ENCODE measurements around the gene BNIP1.

The BNIP1 gene

DNA sequence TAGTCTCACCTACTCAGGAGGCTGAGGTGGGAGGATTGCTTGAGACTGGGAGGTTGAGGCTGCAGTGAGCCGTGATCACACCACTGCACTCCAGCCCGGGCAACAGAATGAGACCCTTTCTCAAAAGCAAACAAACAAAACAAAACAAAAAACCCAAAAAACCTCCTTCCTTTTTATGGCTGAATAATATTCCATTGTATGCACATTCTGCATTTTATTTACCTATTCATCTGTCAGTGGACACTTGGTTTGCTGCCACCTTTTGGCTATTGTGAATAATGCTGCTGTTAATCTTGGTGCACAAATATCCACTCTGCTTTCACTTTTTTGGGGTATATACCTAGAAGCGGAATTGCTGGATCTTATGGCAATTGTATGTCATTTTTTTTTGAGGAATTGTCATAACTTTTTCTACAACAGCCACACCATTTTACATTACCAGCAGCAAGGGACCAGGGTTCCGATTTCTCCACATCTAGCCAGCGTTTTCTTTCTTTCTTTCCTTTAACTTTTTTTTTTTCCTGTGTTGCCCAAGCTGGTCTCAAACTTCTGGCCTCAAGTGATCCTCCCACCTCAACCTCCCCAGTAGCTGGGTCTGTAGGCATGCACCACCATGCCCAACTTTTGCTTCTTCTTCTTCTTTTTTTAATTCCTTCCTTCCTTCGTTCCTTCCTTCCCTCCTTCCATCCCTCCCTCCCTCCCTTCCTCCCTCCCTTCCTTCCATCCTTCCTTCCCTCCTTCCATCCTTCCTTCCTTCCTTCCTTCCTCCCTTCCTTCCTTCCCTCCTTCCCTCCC lies 60.1 kb downstream of the BNIP1 start:
- in situ Hi-C loops (cut with MboI; ENCODE audit: low pct_unique_long_range_greater_than_20kb, low sequenced_read_pairs), result no loop called here
- DNase-seq, result peak; percentile 41

DNA sequence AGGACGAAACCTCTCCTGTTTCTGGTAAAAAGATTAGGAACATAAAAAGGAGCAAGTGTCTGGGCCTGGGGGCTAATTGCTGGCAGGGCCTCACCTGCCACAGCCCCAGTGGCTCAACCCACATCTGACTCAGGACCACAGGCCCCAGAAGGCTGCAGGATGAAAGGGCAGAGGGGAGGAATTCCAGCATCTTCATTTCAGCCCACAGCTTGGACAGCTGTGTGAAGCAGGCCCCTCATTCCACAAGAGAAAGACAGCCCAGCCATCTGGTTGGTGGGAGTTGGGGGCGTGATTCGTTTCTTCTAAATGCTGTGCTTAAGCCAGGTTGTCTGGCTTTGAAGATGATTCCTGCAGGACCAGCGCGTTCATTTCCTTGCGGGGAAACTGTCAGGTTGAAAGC lies 61.6 kb downstream of the BNIP1 start:
- DNase-seq, result no peak
- in situ Hi-C loops (cut with MboI; ENCODE audit: low pct_unique_long_range_greater_than_20kb, low sequenced_read_pairs), result no loop called here

- no peak for DNase-seq
- in situ Hi-C loops (cut with MboI; ENCODE audit: low pct_unique_long_range_greater_than_20kb, low sequenced_read_pairs), result no loop called here
Observed at GRCh38 chr5:173208296-173208695, 64.0 kb downstream of the BNIP1 start.

DNA sequence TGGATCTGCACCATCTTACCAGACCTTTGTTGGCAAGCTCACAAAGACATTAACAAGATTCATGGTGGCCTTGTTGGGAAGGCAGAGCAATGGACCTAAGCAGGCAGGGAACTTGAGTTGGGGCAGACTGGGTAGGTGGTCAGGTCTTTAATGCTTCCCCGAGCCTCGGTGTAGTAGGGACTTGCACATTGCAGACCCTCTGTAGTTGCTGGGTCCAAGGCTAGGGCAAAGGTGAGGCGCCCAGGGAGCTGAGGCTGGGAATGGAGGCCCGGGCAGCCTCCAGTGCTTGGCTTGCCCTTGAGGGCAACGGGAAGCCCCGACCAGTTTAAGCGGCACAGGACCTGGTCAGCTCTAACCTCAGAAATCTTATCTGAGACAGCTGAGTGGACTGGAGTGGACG lies 66.5 kb downstream of the BNIP1 start:
- in situ Hi-C loops (cut with MboI; ENCODE audit: low pct_unique_long_range_greater_than_20kb, low sequenced_read_pairs), result no loop called here
- no peak for DNase-seq

DNA sequence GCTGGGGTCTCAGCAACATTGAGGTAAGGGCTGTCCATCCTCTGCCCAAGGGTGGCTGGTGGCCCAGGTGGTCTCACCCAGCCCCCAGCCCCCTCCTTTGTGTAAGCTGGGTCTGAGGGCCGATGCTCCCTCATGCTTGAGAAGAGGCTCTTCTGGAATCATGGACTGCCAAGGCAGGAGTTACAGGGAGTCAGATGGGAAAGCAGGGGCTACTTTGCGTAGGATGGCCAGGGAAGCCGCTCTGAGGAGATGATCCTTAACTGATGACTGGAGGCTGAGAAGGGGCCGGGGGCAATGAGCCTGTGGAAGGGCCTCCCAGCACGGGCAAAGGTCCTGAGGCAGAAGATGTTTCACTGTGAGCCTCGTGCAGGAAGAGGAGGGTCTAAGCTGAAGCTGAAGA lies 67.0 kb downstream of the BNIP1 start:
- in situ Hi-C loops (cut with MboI; ENCODE audit: low pct_unique_long_range_greater_than_20kb, low sequenced_read_pairs), result no loop called here
- no peak for DNase-seq

DNA sequence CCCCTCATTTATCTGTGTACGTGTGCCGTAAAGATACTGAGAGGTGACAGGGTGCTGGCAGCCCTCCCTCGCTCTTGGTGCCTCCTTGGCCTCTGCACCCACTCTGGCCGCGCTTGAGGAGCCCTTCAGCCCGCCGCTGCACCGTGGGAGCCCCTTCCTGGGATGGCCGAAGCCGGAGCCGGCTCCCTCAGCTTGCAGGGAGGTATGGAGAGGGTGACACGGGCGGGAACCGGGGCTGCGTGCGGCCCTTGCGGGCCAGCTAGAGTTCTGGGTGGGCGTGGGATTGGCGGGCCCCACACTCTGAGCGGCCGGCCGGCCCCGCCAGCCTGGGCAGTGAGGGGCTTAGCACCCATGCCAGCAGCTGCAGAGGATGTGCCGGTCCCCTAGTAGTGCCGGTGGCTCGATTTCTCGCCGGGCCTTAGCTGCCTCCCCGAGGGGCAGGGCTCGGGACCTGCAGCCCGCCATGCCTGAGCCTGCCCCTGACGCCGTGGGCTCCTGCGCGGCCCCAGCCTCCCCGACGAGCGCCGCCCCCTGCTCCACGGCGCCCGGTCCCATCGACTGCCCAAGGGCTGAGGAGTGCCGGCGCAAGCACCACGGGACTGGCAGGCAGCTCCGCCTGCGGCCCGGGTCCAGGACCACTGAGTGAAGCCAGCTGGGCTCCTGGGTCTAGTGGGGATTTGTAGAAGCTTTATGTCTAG lies 69.1 kb downstream of the BNIP1 start:
- no peak for DNase-seq
- in situ Hi-C loops (cut with MboI; ENCODE audit: low pct_unique_long_range_greater_than_20kb, low sequenced_read_pairs), result no loop called here
